CMK (cell line): ENCODE data around the gene GUCD1.

Source experiments
- DNase-seq: peaks from one replicate; pipeline ENCODE4 v3.0.0-alpha.2; 2010; ENCODE audit warnings: low read depth

The GUCD1 gene

GRCh38 chr22:24529898-24530297, 25.0 kb downstream of the GUCD1 start:
- DNase-seq: no peak

DNA sequence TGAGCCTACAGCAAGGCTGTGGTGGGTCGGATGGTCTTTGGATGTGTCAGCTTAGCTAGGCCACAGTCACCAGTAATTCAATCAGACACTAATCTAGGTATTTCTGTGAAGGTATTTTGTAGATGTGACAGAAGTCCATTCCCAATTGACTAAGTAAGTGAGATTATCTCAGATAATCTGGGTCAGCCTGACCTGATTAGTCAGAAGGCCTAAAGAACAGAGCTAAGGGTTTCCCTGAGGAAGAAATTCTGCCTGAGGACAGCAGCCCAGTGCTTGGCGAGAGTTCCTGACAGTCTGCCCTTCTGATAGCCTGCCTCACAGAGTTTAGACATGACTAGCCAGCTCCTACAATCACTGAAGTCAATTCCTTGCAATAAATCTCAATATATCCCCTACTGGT, 28.7 kb downstream of the GUCD1 start:
- DNase-seq: no peak

GRCh38 chr22:24525416-24526037, 29.4 kb downstream of the GUCD1 start:
- peak; percentile 70 for DNase-seq

GRCh38 chr22:24523873-24524272, 31.1 kb downstream of the GUCD1 start:
- DNase-seq: no peak

GRCh38 chr22:24521791-24522245, 33.1 kb downstream of the GUCD1 start:
- no peak for DNase-seq

DNA sequence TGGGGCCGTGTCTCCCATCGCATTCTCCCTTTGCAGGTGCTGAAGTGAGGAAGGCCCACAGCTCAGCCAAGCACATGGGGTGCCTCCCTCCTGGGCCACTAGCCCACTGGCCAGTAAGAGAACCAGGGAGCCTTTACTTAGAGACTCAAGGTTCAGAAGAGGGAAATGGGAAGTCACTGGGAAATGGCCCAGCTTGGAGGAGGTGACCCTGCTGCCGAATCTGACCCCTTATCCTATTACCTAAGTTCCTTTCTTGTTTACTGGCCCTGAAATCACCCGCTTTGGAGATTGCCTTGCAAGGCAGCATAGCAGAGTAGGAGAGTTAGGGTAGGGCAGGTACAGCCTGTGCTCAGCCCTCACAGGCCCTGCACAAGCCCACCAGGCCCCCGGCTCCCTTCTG, 35.4 kb downstream of the GUCD1 start:
- DNase-seq: no peak

- DNase-seq: no peak
Measured at GRCh38 chr22:24518771-24519485, 36.0 kb downstream of the GUCD1 start.

DNA sequence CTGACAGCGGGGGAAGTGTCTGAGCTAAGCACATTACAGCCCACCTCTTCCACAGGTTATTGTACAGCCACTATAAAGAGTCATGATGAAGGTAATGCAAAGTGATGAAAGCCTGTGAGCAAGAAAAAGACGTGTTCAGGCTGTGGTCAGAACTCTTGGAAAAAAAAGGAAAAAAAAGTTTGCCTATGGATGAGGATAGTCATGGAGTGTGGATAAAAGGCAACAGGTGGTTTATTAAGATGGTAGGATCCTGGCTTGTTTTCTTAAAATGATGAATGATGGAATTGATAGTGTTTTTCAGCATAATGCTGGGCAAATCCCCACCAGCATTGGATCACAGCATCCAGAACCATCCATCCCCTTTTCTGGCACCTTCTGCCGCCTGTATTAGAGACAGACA, 36.7 kb downstream of the GUCD1 start:
- no peak for DNase-seq

DNA sequence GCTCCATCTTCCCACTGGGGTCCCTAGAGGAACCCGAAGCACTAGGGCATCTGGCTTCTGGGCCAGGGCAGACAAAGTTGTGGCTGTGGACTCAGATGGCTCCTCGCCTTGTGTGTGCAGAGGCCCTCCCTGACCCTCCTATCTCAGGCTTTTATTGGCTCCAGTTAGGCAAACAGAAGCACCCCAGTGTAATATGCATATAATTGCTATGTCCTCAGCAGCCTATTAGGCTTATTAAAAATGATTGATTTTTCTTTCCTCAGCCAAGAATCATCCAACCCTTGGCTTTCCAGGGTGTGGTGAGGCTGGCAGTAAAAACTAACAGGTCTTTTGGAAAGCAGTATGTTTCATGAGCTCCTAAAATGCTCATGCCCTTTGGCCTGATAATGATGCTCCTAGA, 37.5 kb downstream of the GUCD1 start:
- DNase-seq: no peak

DNA sequence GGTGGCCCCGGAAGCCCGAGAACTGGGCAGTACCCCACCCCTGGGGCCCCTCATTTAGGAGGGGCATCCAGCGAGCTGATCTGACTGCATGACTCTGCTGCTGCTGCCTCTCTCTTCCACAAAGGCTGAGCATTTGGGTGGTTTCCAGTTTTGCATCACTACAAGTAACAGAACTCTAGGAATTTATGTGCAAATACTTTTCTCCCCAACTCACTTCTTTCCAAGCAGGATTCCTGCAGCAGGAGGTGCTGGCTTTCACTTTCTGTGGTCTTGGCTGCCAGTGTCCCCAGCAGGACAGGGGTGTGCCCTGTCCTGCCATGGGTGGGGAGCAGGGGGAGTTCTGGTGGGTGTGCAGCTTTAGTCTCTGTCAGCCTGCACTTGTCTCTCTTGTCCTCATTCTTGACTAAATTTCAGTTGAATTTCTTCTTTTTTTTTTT, 38.6 kb downstream of the GUCD1 start:
- DNase-seq: no peak

GRCh38 chr22:24515027-24515338, 40.0 kb downstream of the GUCD1 start:
- no peak for DNase-seq

- no peak for DNase-seq
Measured at GRCh38 chr22:24514241-24515026, 40.5 kb downstream of the GUCD1 start.

GRCh38 chr22:24513378-24514240, 41.3 kb downstream of the GUCD1 start:
- DNase-seq: no peak

DNA sequence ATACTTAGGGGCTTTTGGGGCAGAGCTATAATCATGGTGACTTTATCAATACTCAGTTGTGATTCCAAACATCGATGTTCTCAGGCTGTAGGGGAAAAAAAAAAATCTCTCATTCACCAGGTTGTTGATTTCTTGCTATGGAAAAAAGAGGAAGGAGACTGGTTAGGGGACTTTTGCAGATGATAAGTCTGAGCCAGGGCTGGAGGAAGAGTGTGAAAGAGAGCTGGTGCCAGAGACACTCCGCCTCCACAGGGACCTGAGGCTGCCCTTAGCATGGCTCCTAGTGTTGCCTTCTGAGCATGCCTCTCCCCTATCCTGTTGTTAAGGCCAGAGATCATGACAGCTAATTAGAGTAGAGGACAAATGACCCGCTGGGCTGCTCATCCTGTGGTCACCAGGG, 42.9 kb downstream of the GUCD1 start:
- no peak for DNase-seq

- DNase-seq: peak; percentile 42
Measured at GRCh38 chr22:24510637-24511625, 44.0 kb downstream of the GUCD1 start.

- no peak for DNase-seq
Measured at GRCh38 chr22:24507716-24508115, 47.2 kb downstream of the GUCD1 start.

GRCh38 chr22:24506802-24507438, 48.0 kb downstream of the GUCD1 start:
- DNase-seq: no peak

DNA sequence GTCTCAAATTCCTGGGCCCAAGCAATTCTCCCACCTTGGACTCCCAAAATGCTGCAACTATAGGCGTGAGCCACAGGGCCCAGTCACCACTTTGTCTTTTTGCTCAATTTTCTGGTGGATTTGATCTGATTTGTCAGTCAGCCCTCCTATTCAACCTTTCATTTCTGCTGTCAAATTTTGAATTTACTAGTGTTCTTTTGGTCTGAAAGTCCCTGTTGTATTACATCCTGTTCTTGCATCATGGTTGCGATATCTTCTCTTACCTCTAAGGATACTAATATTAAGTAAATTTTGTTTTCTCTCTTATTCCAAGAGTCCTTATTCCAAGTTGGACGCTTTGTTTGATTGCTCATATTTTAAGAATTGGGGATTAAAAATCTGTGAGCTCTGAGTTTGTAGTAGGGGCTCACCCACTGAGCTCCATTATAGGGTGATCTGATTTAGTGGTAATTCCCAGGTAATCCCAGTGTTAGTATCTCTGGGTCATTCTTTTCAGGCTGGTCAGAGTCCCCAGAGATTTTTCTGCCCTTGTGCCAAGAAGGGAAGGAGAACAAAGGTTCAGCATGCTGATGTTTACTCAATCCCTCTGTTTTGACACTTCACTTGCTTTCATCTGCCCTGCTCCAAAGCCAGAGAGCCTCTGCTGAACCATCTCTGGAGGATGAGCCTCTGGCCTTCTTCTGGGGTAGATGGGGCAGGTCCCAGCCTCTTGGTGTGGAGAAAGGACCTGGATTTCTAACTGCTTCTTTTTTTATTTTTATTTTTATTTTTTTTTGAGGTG, 49.8 kb downstream of the GUCD1 start:
- DNase-seq: no peak

DNA sequence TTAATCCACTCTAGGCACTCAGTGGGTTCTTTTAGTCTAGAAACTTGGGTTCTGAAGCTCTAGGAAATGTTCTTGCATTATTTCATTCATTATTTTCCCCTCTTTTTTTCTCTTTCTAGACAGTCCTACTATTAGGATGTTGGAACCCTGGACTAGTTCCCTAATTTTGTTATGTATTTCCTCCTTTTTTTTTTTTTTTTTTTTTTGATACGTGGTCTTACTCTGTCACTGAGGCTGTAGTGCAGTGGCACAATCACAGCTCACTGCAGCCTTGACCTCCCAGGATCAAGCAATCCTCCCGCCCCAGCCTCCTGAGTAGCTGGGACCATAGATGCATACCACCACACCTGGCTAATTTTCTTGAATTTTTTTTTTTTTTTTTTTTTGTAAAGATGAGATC, 50.4 kb downstream of the GUCD1 start:
- no peak for DNase-seq
